Measurements from ENCODE around the gene TYW1. TPM values are rescaled to one million over a fixed set of nuclear protein-coding genes. Genes with fewer than 3 reads are reported as not detected.
"Not testable (repeated sequence)": the region's sequence is repeated elsewhere in the genome, so short reads cannot be mapped to it uniquely, and the experiment has no call there.

TYW1 gene
- total RNA-seq, 1 donor from 2014 or later: 15.4 TPM

DNA sequence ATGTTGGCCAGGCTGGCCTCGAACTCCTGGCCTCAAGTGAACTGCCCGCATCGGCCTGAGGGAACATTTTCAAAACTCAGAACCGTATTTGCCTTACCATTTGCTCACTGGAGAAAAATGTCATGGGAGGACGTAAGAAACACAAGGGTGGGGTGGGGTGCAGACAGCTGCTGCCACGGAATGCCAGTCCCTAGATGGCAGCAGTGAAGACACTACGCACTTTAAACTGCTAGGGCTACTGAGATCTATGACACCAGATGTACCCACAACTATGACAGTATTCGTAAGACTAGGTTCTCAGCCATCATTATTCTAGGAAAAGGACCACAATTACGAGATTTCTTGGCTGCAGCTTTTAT, 2.0 kb upstream of the TYW1 start:
- ATAC-seq: peak; percentile 86 to 88
- peaks cover 53% of the 10 kb centered on the region for H3K36me3 ChIP-seq
- peak overlapping the region; percentile 100 for H3K27ac ChIP-seq
- H3K9me3 ChIP-seq; H3K27me3 ChIP-seq (ENCODE audit: low read depth); intact Hi-C loops (cut with DNase I): not testable (repeated sequence)
- peak; percentile 77 for DNase-seq
- H3K4me1 ChIP-seq: peaks cover 23% of the 10 kb centered on the region
- peak overlapping the region; percentile 72 for H3K4me3 ChIP-seq
- TF ChIP-seq, protein P1, sequence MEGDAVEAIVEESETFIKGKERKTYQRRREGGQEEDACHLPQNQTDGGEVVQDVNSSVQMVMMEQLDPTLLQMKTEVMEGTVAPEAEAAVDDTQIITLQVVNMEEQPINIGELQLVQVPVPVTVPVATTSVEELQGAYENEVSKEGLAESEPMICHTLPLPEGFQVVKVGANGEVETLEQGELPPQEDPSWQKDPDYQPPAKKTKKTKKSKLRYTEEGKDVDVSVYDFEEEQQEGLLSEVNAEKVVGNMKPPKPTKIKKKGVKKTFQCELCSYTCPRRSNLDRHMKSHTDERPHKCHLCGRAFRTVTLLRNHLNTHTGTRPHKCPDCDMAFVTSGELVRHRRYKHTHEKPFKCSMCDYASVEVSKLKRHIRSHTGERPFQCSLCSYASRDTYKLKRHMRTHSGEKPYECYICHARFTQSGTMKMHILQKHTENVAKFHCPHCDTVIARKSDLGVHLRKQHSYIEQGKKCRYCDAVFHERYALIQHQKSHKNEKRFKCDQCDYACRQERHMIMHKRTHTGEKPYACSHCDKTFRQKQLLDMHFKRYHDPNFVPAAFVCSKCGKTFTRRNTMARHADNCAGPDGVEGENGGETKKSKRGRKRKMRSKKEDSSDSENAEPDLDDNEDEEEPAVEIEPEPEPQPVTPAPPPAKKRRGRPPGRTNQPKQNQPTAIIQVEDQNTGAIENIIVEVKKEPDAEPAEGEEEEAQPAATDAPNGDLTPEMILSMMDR (IDR thresholded peaks at IDR 0.05): peak; percentile 23

DNA sequence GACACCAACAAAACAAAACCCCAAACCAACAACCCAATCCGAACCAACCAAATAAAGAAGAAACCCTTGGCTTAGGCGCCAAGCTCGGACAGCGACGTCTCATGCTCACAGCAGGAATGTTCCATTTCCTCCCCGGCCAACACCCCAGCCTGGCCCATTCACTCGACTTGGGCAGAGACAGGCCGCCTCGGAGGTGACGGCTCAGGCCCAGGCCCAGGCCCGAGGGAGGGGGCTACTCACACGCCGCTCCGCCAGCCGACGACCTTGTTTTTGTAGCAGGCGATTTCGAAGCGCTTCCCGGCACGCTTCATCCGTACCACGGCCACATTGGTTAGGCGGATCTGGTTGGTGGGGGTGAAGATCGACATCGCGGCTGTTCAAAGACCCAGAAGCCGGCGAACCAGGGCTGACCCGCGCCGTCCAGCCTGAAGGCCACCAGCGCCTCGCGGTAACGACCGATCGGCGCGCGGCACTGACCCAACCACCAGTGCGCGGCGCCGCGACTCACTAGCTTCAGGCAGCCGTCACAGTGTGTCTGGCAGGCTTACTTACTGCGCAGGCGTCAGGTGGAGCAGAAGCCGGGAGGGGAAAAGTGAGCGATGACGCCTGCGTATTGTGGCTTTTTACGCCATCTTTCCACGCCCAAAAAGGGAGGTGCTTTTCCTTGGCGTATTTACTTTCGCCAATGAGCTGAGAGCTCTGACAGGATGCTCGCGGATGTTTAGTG, 1.4 kb upstream of the TYW1 start, which contains the start of gene SBDS:
Gene SBDS (minus strand): TSS at position 537 of the 727 bp plus-strand sequence. CDS start 169 bp downstream, at position 368.
- Histone ChIP-seq H3K4me3 (peak within 1 kb of the TSS; percentile 72), H3K4me1 (peaks cover 23% of the 10 kb centered on the region), H3K27ac (peak within 1 kb of the TSS; percentile 100), H3K36me3 (peaks cover 48% of the 10 kb centered on the region)
- intact Hi-C loops (cut with DNase I); H3K9me3 ChIP-seq; H3K27me3 ChIP-seq (ENCODE audit: low read depth): not testable (repeated sequence)
- ATAC-seq (peak; percentile 92 to 93), DNase-seq (peak; percentile 95)

DNA sequence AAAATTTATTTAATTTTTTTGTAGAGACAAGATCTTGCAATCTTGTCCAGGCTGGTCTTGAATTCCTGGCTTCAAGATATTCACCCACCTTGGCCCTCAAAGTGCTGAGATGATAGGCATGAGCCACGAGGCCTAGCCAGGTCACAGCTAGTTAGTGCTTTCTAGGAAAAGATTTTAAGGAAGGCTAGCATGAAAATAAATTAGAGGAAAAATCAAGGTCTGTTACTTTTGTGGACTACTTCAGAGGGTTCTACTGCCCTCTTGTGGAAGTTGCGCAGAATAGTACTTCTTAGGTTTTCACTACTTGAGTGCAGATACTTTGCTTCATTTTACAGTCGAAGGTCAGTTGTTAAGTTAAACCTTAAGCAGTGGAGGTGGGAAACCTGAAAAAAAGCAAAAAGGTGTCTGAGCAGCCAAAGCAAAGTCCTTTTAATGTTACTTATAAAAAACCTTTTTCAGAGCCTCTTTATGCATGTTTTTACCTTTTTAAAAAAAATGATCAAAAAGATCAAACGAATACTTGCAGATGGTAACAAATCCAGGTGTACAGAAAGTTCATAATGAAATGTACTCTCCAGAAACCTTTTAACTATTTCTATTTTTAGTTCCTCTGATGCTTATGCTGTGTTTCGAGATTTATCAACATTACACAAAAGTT, 4.1 kb downstream of the TYW1 start:
- H3K4me1 ChIP-seq; DNase-seq; ATAC-seq; intact Hi-C loops (cut with DNase I); H3K27me3 ChIP-seq (ENCODE audit: low read depth); H3K9me3 ChIP-seq; H3K27ac ChIP-seq; H3K4me3 ChIP-seq: not testable (repeated sequence)
- TF ChIP-seq, protein P1 (IDR thresholded peaks at IDR 0.05): peak; percentile 37
- H3K36me3 ChIP-seq: peaks cover 18% of the 10 kb centered on the region

- H3K36me3 ChIP-seq: peaks cover 43% of the 10 kb centered on the region
- DNase-seq; ATAC-seq; H3K27me3 ChIP-seq (ENCODE audit: low read depth); H3K27ac ChIP-seq; H3K4me3 ChIP-seq; H3K9me3 ChIP-seq; H3K4me1 ChIP-seq; intact Hi-C loops (cut with DNase I): not testable (repeated sequence)
These were observed 7.5 kb downstream of the TYW1 start for GRCh38 chr7:67004145-67004544.

- H3K4me3 ChIP-seq: no peak overlapping the region
- intact Hi-C loops (cut with DNase I): no loop called here
- H3K27ac ChIP-seq: no peak overlapping the region
- ATAC-seq: no peak
- no peaks in the 10 kb centered on the region for H3K27me3 ChIP-seq (ENCODE audit: low read depth)
- no peaks in the 10 kb centered on the region for H3K4me1 ChIP-seq
- H3K36me3 ChIP-seq: peaks cover 65% of the 10 kb centered on the region
- no peak for DNase-seq
- H3K9me3 ChIP-seq: no peaks in the 10 kb centered on the region
- TF ChIP-seq, protein P1 (IDR thresholded peaks at IDR 0.05): no peak
These were observed 10.3 kb downstream of the TYW1 start for GRCh38 chr7:67006965-67007364.

- TF ChIP-seq, protein P1 (IDR thresholded peaks at IDR 0.05): no peak
- Histone ChIP-seq H3K4me3 (no peak overlapping the region), H3K27ac (no peak overlapping the region), H3K4me1 (no peaks in the 10 kb centered on the region), H3K27me3 (ENCODE audit: low read depth) (no peaks in the 10 kb centered on the region), H3K9me3 (no peaks in the 10 kb centered on the region), H3K36me3 (peaks cover 78% of the 10 kb centered on the region)
- intact Hi-C loops (cut with DNase I): no loop called here
- no peak for ATAC-seq
- DNase-seq: no peak
These were observed 11.6 kb downstream of the TYW1 start for GRCh38 chr7:67008260-67008659.

DNA sequence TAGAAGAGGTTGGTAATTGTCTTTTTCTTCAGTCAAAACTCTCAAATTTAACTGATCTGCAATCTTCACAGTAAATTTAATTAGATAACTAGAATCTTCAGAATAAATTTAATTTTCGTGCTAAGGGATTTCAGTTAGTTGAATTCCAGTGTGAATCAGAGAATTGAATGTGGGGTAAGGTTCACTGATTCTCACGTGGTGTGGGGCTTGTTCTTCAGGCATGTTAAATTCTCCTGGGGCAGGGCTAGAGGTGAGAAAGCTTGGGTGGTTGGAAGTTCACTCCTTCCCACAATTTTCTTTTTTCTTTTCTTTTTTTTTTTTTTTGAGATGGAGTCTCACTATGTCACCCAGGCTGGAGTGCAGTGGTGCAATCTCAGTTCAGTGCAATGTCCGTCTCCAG, 13.0 kb downstream of the TYW1 start:
- DNase-seq; intact Hi-C loops (cut with DNase I): not testable (repeated sequence)
- peaks cover 92% of the 10 kb centered on the region for H3K36me3 ChIP-seq

GRCh38 chr7:67014076-67014622, 17.5 kb downstream of the TYW1 start:
- ATAC-seq; intact Hi-C loops (cut with DNase I); H3K4me3 ChIP-seq; H3K27ac ChIP-seq; DNase-seq; H3K9me3 ChIP-seq; H3K27me3 ChIP-seq (ENCODE audit: low read depth); H3K4me1 ChIP-seq: not testable (repeated sequence)
- peaks cover 97% of the 10 kb centered on the region for H3K36me3 ChIP-seq

More for the DNA sequence above, 13.0 kb downstream of the TYW1 start:
- not testable (repeated sequence) for H3K27ac ChIP-seq; H3K4me3 ChIP-seq; H3K27me3 ChIP-seq (ENCODE audit: low read depth); ATAC-seq; H3K9me3 ChIP-seq; H3K4me1 ChIP-seq

DNA sequence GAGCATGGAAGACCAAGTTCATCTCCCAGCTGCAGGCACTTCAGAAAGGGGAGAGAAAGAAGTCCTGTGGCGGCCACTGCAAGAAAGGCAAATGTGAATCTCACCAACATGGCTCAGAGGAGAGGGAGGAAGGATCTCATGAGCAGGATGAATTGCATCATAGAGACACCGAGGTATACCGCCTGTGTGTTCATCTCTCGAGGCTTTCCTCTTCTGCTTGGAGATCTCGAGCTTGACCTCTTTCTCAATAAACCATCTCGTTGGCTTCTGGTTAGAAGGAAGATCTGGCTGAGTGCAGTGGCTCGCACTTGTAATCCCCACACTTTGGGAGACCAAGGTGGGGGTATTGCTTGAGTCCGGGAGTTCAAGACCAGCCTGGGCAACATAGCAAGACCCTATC, 21.3 kb downstream of the TYW1 start:
- H3K27me3 ChIP-seq (ENCODE audit: low read depth); intact Hi-C loops (cut with DNase I): not testable (repeated sequence)

More for the DNA sequence above, 21.3 kb downstream of the TYW1 start:
- DNase-seq, H3K27ac ChIP-seq, H3K4me1 ChIP-seq, H3K4me3 ChIP-seq, H3K9me3 ChIP-seq, ATAC-seq: not testable (repeated sequence)
- peaks cover 91% of the 10 kb centered on the region for H3K36me3 ChIP-seq
